Stimulated activated naive CD4-positive, alpha-beta T cell treated with Interleukin-2 at 50 U/mL for 16 hours (primary cell): ENCODE data around the gene ADAMTS4.

Source experiments
- DNase-seq: peaks from one replicate; lab custom pipeline; 2025; lab: John Stamatoyannopoulos, UW

The ADAMTS4 gene

DNA sequence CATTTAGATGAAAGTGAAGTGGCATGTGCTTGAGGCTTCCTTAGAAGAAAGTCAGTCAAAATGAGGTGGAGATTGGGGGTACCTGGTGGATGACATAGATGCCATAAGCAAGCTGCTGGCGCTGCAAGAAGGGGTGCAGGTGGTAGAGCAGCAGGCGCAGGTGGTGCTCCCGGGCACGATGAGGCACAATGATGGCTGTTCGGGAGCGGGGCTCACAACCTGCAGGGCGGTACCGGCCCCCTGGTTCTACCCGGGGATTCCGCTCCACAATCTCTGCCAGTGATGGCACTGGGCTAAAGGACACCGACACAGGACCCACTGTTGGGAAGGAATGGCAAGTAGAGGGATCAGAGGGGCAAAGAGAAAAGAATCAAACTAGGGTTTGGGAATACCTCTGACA, 23.9 kb downstream of the ADAMTS4 start:
- no peak for DNase-seq

DNA sequence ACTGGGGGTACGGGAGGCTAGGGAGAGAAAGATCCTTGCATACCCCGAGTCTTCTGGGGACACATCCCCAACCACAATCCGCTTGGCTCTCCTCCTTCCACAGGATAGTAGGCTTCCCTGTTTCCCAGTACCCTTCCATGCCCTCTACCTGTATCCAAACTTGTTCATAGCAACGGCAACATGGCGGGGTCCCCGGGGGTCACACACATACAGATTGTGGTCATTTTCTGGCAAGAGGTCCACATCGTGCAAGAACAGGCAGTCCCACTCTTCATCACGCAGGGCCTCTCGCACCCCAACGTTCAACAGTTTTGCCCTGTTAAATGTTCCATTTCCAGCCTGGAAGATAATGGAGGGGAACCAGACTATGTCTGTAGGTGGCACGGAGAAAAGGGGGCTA, 25.1 kb downstream of the ADAMTS4 start:
- no peak for DNase-seq

GRCh38 chr1:161172776-161173376, 26.0 kb downstream of the ADAMTS4 start:
- DNase-seq: no peak

DNA sequence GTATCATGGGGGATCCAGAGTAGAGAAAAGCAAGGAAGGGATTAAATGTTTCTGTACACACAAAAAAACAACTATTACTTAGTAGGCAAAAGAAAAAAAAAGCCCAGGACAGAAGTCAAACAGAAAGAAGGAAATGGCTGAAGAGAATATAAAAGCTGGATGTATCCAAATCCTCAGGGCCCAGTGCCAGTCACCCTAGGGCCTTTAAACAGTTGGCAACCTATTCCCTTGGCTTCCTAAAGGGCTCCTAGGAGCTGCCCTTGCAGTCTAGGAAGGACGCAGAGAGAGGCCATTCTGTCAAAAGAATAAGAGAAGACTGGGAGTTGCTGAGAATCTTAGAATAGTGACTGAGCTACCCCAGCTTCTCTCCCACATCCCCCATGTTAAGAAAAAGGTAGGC, 26.5 kb downstream of the ADAMTS4 start:
- DNase-seq: no peak

GRCh38 chr1:161171696-161172095, 27.2 kb downstream of the ADAMTS4 start:
- no peak for DNase-seq

GRCh38 chr1:161171191-161171590, 27.7 kb downstream of the ADAMTS4 start:
- DNase-seq: no peak

- no peak for DNase-seq
These were observed 29.9 kb downstream of the ADAMTS4 start for GRCh38 chr1:161168906-161169305.

- DNase-seq: no peak
These were observed 31.9 kb downstream of the ADAMTS4 start for GRCh38 chr1:161166669-161167548.

GRCh38 chr1:161165742-161166668, 32.8 kb downstream of the ADAMTS4 start, which contains the start of gene PPOX:
PPOX (plus strand) TSS chr1:161166426; CDS start chr1:161166848, 422 bp downstream.
- peak; percentile 95 for DNase-seq

- no peak for DNase-seq
These were observed 33.8 kb downstream of the ADAMTS4 start for GRCh38 chr1:161164901-161165610.

GRCh38 chr1:161163793-161164192, 35.1 kb downstream of the ADAMTS4 start:
- DNase-seq: no peak

- no peak for DNase-seq
These were observed 36.0 kb downstream of the ADAMTS4 start for GRCh38 chr1:161162806-161163205.

DNA sequence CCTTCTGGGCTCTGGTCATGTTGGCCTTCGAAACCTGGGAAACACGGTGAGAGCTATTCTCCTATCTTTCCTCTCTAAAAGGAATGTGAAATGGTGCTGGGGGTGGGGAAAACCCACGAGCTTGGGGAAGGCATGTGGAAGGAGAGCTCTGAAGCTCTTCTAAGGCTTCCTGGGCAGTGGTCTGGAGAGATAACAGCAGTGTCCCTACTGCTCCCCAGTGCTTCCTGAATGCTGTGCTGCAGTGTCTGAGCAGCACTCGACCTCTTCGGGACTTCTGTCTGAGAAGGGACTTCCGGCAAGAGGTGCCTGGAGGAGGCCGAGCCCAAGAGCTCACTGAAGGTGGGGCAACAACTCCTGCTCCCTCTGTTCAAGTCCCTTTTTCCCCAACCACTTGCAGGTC, 36.8 kb downstream of the ADAMTS4 start:
- no peak for DNase-seq

DNA sequence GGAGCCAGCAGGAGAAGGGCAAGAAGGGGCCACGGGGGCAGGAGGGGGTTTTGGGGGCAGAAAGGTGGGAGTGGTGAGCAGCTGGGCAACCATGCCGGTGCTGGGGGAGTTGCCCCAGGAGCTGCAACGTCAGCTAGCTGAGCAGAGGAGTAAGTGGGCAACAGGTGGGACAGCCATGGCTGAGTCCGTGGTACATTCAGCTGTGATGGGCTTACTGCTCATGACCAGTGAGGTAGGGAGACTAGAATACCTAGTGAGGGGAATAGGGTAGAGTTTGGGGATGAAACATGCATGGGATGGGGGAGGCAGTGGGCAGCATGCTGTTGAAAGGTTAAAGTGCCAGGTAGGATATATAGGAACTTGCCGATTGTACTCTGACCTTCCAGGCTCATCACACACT, 37.2 kb downstream of the ADAMTS4 start:
- DNase-seq: no peak

- DNase-seq: no peak
These were observed 38.1 kb downstream of the ADAMTS4 start for GRCh38 chr1:161160671-161161145.

DNA sequence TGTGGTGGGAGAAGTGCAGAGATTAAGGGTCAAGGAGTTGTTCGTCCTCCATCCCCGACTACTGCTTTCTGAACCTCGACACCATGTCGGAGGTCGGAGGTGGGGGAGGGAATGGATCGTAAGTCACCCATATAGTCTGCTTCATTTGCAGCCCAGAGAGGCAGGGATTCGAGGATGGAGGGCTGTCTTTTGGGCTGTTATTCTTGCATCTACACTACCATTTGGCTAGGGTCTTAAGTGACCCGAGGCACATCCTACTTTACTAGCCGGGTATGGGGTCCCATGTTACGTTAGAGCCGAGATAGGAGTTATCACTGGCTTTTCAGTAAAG, 39.0 kb downstream of the ADAMTS4 start:
- no peak for DNase-seq

DNA sequence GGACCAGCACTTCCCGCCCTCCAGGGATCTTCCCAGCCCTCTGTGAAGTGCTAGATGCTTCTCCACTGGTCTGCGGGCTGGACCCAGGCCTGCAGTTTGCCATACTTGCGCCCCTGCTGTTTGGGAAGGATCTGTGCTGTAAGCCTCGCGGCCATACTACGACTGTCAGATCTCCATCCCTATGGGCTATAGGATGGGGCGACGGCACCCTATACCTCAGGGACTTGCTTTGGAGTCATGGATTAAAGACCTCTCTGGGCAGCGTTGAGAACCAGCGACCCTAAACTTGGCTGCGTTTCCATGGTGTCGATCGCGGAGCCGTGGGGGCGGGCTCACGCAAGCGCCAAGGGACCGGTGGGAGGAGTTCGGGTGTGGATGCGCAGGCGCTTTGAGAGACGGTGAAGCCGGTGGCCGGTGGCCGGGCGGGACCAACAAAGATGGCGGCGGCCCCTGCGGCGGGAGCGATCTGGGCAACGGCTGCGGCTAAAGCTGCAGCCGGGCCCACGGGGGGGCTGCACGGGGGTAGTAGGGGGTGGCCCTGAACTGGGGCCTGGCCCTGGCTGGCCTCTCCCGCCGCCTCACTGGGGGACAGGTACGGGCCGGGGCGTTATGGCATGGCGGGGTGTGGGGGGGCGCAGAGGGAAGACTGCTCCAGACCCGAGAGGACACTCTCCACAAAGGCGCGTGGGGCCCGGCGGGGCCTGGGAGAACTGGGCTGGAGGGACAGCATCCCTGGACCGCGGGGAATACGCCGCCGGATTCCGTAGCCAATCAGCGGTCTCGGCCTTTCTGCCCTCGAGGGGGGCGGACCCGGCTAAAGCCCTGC, 39.6 kb downstream of the ADAMTS4 start, which contains the start of gene USP21:
TSS of gene USP21 (plus strand) at position 414 of the 826 bp plus-strand sequence. CDS start 1,141 bp downstream, outside the sequence.
- DNase-seq: peak; percentile 86

- no peak for DNase-seq
These were observed 40.4 kb downstream of the ADAMTS4 start for GRCh38 chr1:161158316-161159010.

GRCh38 chr1:161157867-161158266, 41.0 kb downstream of the ADAMTS4 start:
- DNase-seq: no peak
